Panc1 (cell line): ENCODE measurements around the gene AFF3.

Source experiments
- CTCF ChIP-seq: fragments of 450-650 bp; IDR thresholded peaks from 2 replicates; pipeline ENCODE4 v1.5.1; 2017; ENCODE audit warnings: mild to moderate bottlenecking
- POLR2AphosphoS5 ChIP-seq: IDR thresholded peaks from 2 replicates; pipeline ENCODE4 v1.6.1; 2012; ENCODE audit warnings: mild to moderate bottlenecking, low read depth, low read length, moderate library complexity
- REST ChIP-seq, 2 experiments: IDR thresholded peaks; 2 replicates each; pipeline ENCODE4 v1.6.1; 2011 to 2012; ENCODE audit warnings: low read depth in 2 of 2, control low read depth in 1 of 2, low read length in 1 of 2, mild to moderate bottlenecking in 1 of 2, moderate library complexity in 1 of 2; ENCODE audit not compliant: insufficient read depth in 1 of 2
- TCF7L2 ChIP-seq: IDR thresholded peaks from 2 replicates; pipeline ENCODE4 v1.6.1; 2011; ENCODE audit warnings: mild to moderate bottlenecking, low read depth, low read length, inconsistent platforms

GRCh38 chr2:99623035-99623434 is 519.4 kb downstream of the AFF3 start:
- TF ChIP-seq CTCF = no peak
- no peak for TF ChIP-seq POLR2AphosphoS5
- no peak for TF ChIP-seq TCF7L2
- no peak for TF ChIP-seq REST (IDR thresholded peaks at IDR 0.05; ENCODE audit: insufficient read depth in 1 of 2, low read depth in 2 of 2, low read length in 1 of 2)
